ENCODE data around the gene OSGIN1.

DNA sequence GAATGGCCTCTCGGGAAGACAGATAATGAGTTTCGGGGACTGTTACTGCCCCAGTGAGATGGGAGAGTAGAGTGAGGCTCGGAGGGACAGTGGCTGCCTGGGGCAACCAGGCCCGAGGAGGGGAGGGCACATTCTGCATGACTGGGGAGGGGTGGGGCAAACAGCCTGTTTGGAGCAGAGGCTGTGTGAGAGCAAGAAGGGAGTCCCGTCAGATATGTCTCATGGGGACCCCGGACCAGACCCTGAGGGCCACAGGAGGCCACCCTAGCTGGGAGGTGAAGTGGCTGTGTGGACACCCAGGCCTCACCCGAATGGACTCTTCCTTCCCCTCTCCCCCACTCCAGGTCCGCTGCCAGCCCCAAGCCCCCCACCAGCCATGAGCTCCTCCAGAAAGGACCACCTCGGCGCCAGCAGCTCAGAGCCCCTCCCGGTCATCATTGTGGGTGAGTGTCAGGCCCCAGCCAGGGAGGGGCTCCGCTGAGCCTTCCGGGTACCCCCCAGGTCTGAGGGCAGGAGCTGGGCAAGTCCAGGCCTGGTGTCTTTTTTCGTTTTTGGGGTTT is 4.3 kb downstream of the OSGIN1 start:
- TF ChIP-seq, protein P1, sequence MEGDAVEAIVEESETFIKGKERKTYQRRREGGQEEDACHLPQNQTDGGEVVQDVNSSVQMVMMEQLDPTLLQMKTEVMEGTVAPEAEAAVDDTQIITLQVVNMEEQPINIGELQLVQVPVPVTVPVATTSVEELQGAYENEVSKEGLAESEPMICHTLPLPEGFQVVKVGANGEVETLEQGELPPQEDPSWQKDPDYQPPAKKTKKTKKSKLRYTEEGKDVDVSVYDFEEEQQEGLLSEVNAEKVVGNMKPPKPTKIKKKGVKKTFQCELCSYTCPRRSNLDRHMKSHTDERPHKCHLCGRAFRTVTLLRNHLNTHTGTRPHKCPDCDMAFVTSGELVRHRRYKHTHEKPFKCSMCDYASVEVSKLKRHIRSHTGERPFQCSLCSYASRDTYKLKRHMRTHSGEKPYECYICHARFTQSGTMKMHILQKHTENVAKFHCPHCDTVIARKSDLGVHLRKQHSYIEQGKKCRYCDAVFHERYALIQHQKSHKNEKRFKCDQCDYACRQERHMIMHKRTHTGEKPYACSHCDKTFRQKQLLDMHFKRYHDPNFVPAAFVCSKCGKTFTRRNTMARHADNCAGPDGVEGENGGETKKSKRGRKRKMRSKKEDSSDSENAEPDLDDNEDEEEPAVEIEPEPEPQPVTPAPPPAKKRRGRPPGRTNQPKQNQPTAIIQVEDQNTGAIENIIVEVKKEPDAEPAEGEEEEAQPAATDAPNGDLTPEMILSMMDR (IDR thresholded peaks at IDR 0.05; ENCODE audit: low read depth, low read length): no peak
- TF ChIP-seq EZH2phosphoT487 (IDR thresholded peaks at IDR 0.05; ENCODE audit: low read depth): no peak
